Measurements from ENCODE around the gene SMYD5.

DNA sequence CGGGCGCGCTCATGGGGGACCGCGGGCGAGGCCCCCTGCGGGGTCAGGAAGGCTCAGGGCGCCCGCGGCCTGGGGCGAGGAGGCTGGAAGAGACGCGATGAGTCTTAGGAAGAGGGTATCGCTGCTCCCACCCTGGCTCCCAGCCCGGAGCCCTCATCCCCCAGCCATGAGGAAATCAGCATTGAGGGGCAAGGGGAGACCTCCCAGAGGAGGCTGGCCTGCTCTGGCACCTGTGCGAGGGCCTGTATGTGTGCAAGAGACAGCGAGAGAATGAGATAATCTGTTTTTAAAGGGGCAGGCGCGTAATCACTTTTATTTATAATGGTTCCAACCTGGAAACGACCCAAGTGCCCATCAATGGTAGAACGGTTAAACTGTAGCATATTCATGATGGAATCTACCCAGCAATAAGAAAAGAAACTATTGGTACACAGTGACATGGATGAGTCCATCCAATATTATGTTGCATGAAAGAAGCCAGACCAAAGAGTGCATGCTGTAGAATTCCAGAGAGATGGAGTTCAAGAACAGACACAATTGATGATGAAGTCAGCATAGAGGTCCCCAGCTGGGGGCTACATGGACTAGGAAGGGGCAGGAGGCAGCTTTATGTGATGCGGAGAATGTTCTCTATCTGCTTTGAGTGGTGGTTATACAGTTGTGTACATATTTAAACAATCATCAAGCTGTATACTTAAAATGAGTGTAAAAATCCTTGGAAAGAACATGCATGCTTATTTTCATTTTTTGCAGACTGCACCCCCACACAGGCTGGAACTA, 55.8 kb downstream of the SMYD5 start:
- TF ChIP-seq CTCF (IDR thresholded peaks at IDR 0.05) (no peak), EZH2 (IDR thresholded peaks at IDR 0.05; ENCODE audit: borderline replicate concordance, insufficient read depth, low read depth, low read length, poor library complexity, severe bottlenecking) (no peak)

All from B cell (primary cell).